Fibroblast of mammary gland (primary cell): ENCODE results near the gene FMNL1.

ENCODE experiments used
- DNase-seq: peaks from one replicate; pipeline ENCODE4 v3.0.0-alpha.2; 2010; ENCODE audit warnings: low read depth
- H3K4me3 ChIP-seq: 2 replicates; pipeline ENCODE4 v1.5.1; 2011; ENCODE audit warnings: low read depth, mild to moderate bottlenecking, low read length, moderate library complexity; ENCODE audit not compliant: control insufficient read depth
- TF ChIP-seq, protein P1 (sequence below): conservative IDR thresholded peaks from 2 replicates; pipeline ENCODE4 v1.5.1; 2011; ENCODE audit warnings: low read depth, low read length, inconsistent platforms; ENCODE audit not compliant: control insufficient read depth, insufficient read depth

Gene FMNL1

DNA sequence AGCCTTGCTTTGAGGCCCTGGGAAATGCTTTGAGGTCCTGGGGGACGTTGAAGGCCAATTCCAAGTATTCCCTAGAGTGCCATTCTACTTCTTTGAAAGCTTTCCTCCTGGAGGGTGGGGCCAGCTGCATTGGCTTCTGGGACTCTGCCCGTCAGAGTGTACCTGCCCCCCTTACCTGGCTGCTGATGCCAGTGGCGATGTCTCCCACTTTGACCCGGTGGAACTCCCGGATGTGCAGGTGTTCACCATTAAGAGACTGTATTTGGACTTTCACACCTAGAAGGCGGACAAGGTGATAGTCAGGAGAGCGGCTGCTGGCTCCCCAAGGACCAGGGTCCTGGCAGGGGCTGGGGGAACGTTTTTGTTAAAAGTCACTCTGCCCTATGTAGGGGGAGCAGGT is 43.3 kb downstream of the FMNL1 start:
- no peak for DNase-seq
- H3K4me3 ChIP-seq: no peak overlapping the region
- TF ChIP-seq, protein P1, sequence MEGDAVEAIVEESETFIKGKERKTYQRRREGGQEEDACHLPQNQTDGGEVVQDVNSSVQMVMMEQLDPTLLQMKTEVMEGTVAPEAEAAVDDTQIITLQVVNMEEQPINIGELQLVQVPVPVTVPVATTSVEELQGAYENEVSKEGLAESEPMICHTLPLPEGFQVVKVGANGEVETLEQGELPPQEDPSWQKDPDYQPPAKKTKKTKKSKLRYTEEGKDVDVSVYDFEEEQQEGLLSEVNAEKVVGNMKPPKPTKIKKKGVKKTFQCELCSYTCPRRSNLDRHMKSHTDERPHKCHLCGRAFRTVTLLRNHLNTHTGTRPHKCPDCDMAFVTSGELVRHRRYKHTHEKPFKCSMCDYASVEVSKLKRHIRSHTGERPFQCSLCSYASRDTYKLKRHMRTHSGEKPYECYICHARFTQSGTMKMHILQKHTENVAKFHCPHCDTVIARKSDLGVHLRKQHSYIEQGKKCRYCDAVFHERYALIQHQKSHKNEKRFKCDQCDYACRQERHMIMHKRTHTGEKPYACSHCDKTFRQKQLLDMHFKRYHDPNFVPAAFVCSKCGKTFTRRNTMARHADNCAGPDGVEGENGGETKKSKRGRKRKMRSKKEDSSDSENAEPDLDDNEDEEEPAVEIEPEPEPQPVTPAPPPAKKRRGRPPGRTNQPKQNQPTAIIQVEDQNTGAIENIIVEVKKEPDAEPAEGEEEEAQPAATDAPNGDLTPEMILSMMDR: no peak

DNA sequence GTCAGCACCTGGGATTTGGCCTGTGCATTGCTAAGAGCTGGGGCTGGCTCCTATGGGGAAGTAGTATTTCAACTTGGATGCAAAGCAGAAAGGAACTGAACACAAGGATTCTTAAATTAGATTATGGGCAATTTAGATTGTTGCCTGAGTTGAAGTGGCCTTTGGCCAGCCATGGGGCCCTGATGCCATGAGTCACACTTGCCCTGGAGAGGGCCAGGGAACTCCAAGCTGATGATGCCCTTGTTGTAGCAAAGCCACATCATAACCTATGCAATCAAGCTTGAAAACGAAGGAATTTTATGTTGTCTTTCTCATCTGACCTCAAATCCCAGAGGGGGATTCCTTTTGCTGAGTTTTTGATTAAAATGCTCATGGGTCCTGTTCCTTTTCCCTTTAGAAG is 44.1 kb downstream of the FMNL1 start:
- peak; percentile 96 for DNase-seq
- TF ChIP-seq, protein P1: no peak
- H3K4me3 ChIP-seq: no peak overlapping the region

DNA sequence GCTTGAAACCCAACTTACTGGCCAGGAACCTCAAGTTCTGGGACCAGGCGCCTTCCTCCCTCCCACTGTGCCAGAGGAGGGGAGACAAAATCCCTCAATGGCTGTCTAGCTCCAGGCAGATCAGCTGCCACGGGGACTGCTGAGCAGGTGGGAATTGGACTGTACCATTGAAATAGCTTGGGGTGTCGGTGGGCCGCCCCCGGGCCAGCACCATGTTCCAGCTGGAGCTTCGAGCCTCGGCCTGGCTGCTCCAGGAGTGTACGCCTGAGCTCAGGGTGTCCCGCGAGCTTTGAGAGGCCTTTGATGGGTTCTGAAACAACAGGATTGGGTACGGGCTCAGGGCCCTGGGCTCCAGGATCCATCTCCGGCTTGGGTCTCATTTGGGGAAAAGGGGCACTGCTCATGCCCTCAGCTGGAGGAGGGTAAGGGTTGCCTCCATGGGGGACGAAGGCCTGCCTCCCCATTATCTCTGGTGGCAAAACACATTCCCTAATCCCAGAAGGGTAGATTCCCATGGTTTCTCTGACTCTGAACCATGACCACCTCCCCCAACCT is 44.8 kb downstream of the FMNL1 start:
- no peak for DNase-seq
- no peak overlapping the region for H3K4me3 ChIP-seq
- TF ChIP-seq, protein P1: no peak

DNA sequence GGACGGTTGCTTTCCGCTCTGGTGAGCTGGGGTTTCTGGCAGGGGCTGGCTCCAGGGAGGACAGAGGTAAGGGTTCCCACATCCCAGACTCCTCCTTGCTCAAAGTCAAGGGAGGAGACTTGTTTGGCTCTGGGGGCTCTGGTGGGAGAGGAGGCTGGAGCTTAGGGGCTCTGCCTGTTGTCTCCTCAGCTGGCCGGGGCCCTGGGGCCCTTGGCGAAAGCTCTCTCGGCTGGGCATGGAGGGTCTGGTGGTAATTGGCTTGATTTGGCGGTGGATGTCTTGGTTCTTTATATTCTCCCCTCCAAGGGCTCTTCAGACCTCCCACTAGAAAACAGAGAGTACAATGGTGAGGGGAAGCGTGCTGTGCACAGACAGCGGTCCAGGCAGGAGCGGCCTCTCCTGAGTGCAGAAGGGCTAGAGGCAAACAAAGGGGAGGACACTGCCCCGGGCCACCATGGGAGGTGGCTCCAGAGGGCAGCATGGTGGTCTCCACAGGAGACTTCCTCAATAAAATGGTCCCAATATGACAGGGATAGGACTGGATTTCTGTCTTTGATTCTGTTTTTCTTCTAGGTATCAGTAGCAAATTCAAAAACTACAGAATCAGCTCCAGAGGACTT is 45.9 kb downstream of the FMNL1 start:
- DNase-seq: no peak
- TF ChIP-seq, protein P1: no peak
- H3K4me3 ChIP-seq: no peak overlapping the region

DNA sequence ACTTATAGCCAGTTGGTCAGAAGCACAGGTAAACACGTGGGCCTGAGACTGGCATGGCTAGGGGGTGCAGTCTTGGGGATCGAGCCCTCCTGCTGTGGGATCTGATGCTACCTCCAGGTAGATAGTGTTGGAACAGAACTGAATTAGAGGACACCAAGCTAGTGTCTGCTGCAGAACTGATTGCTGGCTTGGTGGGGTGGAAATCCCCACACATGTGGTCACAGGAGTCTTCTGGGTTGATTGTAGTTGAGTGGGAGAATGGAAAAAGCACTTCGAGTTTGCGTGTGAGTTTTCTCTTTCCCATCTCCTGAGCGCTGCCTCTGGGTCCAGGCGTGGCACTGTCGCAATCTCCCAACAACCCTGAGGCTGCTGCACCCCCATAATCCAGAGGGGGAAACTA is 48.2 kb downstream of the FMNL1 start:
- no peak overlapping the region for H3K4me3 ChIP-seq
- DNase-seq: no peak
- TF ChIP-seq, protein P1: no peak

DNA sequence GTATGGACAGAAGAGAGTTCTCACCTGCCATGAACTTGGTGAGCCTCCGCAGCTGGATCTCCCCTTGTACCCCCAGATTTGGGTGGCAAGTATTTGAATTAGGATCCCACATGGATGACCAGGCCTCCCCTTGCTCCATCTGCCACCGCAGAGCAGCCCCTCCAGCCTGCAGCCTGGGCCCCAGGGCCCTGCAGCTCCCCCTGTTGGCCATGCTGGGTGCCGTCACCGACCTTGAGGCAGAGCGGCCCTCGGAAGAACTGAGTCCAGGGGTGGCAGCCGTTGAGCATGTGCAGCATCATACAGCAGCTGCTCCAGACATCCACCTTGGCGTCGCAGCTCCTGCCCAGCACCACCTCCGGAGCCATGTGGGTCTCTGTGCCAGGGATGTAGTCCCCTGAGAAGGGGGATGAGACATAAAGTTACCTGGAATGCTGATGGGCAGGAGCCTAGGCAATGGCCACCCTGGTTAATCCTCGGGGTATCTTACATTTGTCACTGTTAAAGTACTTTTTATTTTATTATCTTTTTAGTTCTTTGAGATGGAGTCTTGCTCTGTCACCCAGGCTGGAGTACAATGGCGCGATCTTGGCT is 49.2 kb downstream of the FMNL1 start:
- TF ChIP-seq, protein P1: peak; percentile 48
- DNase-seq: no peak

DNA sequence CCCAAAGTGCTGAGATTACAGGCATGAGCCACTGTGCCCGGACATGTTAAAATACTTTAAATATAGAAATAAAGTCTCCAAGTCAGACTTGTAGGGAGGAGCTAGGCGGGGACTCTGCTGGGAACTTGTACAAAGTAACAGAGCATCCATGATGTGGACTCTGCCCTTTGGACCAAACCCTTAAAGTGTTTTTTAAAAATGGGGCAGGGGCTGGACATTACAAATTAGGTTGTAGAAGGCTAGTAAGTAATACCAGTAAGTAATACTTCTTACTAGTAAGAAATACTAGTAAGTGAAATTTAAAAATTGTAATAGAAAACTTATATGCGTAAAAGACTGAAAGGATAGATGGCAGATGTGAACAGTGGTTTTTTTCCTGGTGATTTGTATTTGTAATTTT is 49.9 kb downstream of the FMNL1 start:
- no peak for DNase-seq
- H3K4me3 ChIP-seq: no peak overlapping the region
- TF ChIP-seq, protein P1: no peak

More for the DNA sequence above, 49.2 kb downstream of the FMNL1 start:
- no peak overlapping the region for H3K4me3 ChIP-seq
